Testis (tissue), 2 donors: ENCODE results near the gene FSHR.

ENCODE experiments used
- POLR2A ChIP-seq: fragments of 450-650 bp; IDR thresholded peaks from one replicate; pipeline ENCODE4 v1.6.1; 2017; ENCODE audit warnings: antibody characterized with exemption, mild to moderate bottlenecking, moderate library complexity
- TF ChIP-seq, protein P1 (sequence below), 3 experiments: fragments of 450-650 bp in 2 of 3; fragments of 200-600 bp in 1 of 3; sonication (generic) in 1 of 3; IDR thresholded peaks; one replicate each; pipeline ENCODE4 v1.5.1; 2016 to 2019; ENCODE audit warnings: antibody characterized with exemption in 3 of 3, mild to moderate bottlenecking in 2 of 3, moderate library complexity in 1 of 3

DNA sequence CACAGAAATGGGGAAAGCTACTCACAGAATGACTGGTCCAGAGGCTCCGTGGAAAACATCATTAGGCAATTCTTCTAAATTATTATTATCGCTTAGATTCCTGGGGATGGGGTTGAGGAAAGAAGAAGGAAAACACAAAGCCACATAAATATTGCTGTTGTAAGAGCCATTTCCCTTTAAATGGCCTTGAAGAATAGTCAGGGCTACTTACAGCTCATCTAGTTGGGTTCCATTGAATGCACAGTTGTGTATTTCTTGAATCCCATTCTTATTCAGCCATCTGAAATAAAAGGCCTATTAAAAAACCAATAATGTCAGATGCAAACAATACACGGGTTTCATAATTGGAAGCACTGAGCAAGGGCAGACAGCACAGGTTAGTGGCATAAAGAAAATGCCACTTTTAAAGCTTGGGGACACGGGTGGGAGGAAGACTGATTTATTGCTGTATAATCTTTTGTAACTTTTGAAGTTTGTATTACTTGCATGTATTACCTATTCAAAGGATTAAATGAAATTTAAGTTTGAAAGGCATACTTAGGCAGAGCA lies 171.4 kb downstream of the FSHR start:
- TF ChIP-seq, protein P1, sequence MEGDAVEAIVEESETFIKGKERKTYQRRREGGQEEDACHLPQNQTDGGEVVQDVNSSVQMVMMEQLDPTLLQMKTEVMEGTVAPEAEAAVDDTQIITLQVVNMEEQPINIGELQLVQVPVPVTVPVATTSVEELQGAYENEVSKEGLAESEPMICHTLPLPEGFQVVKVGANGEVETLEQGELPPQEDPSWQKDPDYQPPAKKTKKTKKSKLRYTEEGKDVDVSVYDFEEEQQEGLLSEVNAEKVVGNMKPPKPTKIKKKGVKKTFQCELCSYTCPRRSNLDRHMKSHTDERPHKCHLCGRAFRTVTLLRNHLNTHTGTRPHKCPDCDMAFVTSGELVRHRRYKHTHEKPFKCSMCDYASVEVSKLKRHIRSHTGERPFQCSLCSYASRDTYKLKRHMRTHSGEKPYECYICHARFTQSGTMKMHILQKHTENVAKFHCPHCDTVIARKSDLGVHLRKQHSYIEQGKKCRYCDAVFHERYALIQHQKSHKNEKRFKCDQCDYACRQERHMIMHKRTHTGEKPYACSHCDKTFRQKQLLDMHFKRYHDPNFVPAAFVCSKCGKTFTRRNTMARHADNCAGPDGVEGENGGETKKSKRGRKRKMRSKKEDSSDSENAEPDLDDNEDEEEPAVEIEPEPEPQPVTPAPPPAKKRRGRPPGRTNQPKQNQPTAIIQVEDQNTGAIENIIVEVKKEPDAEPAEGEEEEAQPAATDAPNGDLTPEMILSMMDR (IDR thresholded peaks at IDR 0.05) = no peak
- TF ChIP-seq POLR2A = no peak
